DND-41 (cell line): Measurements from ENCODE around the gene SHROOM2.

ENCODE experiments used
- ATAC-seq: fragments of 200-7000 bp; cut with Tn5 transposase; 3 replicates; pipeline ENCODE4 v1.9.1; 2021; ENCODE audit warnings: low read depth; ENCODE audit not compliant: insufficient read depth
- DNase-seq: peaks from one replicate; pipeline ENCODE4 v3.0.0-alpha.2; 2020
- H2AFZ ChIP-seq: 2 replicates; pipeline ENCODE4 v1.6.0; 2012; ENCODE audit warnings: low read depth, low read length
- H3K27ac ChIP-seq: 2 replicates; pipeline ENCODE4 v1.5.1; 2012; ENCODE audit warnings: low read length, inconsistent platforms
- H3K27me3 ChIP-seq: fragments of 200-600 bp; sonication (generic); 2 replicates; pipeline ENCODE4 v1.6.0; 2012; ENCODE audit warnings: low read length, mild to moderate bottlenecking, inconsistent platforms; ENCODE audit not compliant: insufficient read depth, poor library complexity
- H3K36me3 ChIP-seq: 2 replicates; pipeline ENCODE4 v1.5.1; 2012; ENCODE audit warnings: low read length, inconsistent platforms; ENCODE audit not compliant: insufficient read depth
- H3K4me1 ChIP-seq: 2 replicates; pipeline ENCODE4 v1.5.1; 2012; ENCODE audit warnings: mild to moderate bottlenecking, low read length; ENCODE audit not compliant: insufficient read depth
- H3K4me2 ChIP-seq: 2 replicates; pipeline ENCODE4 v1.6.0; 2012; ENCODE audit warnings: mild to moderate bottlenecking, moderate library complexity, low read length, inconsistent platforms; ENCODE audit not compliant: insufficient read depth
- H3K4me3 ChIP-seq, 2 experiments: fragments of 200-600 bp in 1 of 2; shearing (Covaris generic) in 1 of 2; 2 replicates each; pipeline ENCODE4 v1.5.1; 2012 to 2016; ENCODE audit warnings: inconsistent platforms in 2 of 2, low read length in 2 of 2, mild to moderate bottlenecking in 2 of 2, low read depth in 1 of 2, moderate library complexity in 1 of 2
- H3K79me2 ChIP-seq: 2 replicates; pipeline ENCODE4 v1.6.0; 2012; ENCODE audit warnings: low read length, inconsistent platforms; ENCODE audit not compliant: insufficient read depth
- H3K9ac ChIP-seq: 2 replicates; pipeline ENCODE4 v1.6.0; 2012; ENCODE audit warnings: low read depth, mild to moderate bottlenecking, inconsistent platforms, low read length, moderate library complexity
- H3K9me3 ChIP-seq: 2 replicates; pipeline ENCODE4 v1.5.1; 2012; ENCODE audit warnings: low read length, moderate library complexity, mild to moderate bottlenecking, inconsistent platforms; ENCODE audit not compliant: insufficient read depth, severe bottlenecking
- H4K20me1 ChIP-seq: 2 replicates; pipeline ENCODE4 v1.6.0; 2012; ENCODE audit warnings: low read length; ENCODE audit not compliant: insufficient read depth
- CTCF ChIP-seq: IDR thresholded peaks from 2 replicates; pipeline ENCODE4 v1.5.1; 2012; ENCODE audit warnings: borderline replicate concordance, low read length, moderate library complexity, mild to moderate bottlenecking; ENCODE audit not compliant: poor library complexity, severe bottlenecking; ENCODE audit errors: extremely low read depth
- EZH2 ChIP-seq: IDR thresholded peaks from 3 replicates; pipeline ENCODE4 v1.6.1; 2012; ENCODE audit warnings: borderline replicate concordance, low read depth, mild to moderate bottlenecking, moderate library complexity, low read length, inconsistent platforms; ENCODE audit not compliant: severe bottlenecking

SHROOM2 gene

GRCh38 chrX:9992061-9992460, 205.8 kb downstream of the SHROOM2 start:
- Histone ChIP-seq H2AFZ (no peak overlapping the region), H3K27ac (no peak overlapping the region), H3K4me3 (no peak overlapping the region), H3K36me3 (no peaks in the 10 kb centered on the region), H3K9me3 (no peaks in the 10 kb centered on the region), H4K20me1 (no peaks in the 10 kb centered on the region), H3K27me3 (no peaks in the 10 kb centered on the region), H3K4me2 (no peak overlapping the region), H3K9ac (no peak overlapping the region), H3K4me1 (no peaks in the 10 kb centered on the region), H3K79me2 (no peaks in the 10 kb centered on the region)
- ATAC-seq = no peak
- DNase-seq = no peak
- TF ChIP-seq CTCF (no peak), EZH2 (no peak)

- no peak for TF ChIP-seq EZH2
- no peak for TF ChIP-seq CTCF
- Histone ChIP-seq H4K20me1 (no peaks in the 10 kb centered on the region), H3K27ac (no peak overlapping the region), H3K9ac (no peak overlapping the region), H3K27me3 (no peaks in the 10 kb centered on the region), H3K79me2 (no peaks in the 10 kb centered on the region), H3K4me3 (no peak overlapping the region), H3K4me2 (no peak overlapping the region), H2AFZ (no peak overlapping the region), H3K9me3 (no peaks in the 10 kb centered on the region), H3K36me3 (no peaks in the 10 kb centered on the region), H3K4me1 (no peaks in the 10 kb centered on the region)
- DNase-seq (no peak), ATAC-seq (no peak)
Measured at GRCh38 chrX:9992724-9993123, 206.5 kb downstream of the SHROOM2 start.

- peak; percentile 75 for ATAC-seq
- no peak overlapping the region for H2AFZ ChIP-seq
Measured at GRCh38 chrX:9995855-9996339, 209.7 kb downstream of the SHROOM2 start.

More at GRCh38 chrX:9995855-9996339, 209.7 kb downstream of the SHROOM2 start:
- H3K79me2 ChIP-seq = no peaks in the 10 kb centered on the region
- no peaks in the 10 kb centered on the region for H3K4me1 ChIP-seq
- no peaks in the 10 kb centered on the region for H4K20me1 ChIP-seq
- H3K4me2 ChIP-seq = no peak overlapping the region
- no peak overlapping the region for H3K9ac ChIP-seq
- no peak overlapping the region for H3K27ac ChIP-seq
- no peaks in the 10 kb centered on the region for H3K36me3 ChIP-seq
- no peaks in the 10 kb centered on the region for H3K9me3 ChIP-seq
- no peak for TF ChIP-seq EZH2
- peak; percentile 76 for TF ChIP-seq CTCF
- peak; percentile 64 for DNase-seq
- no peak overlapping the region for H3K4me3 ChIP-seq
- no peaks in the 10 kb centered on the region for H3K27me3 ChIP-seq
